ENCODE results near the gene ANKRD28. TPM values are rescaled to one million over a fixed set of nuclear protein-coding genes. Genes with fewer than 3 reads are reported as not detected.
A peak's percentile ranks its signal among the peaks of the same experiment; 100 is the strongest.

ANKRD28 gene
- total and polyA plus RNA-seq, 7 experiments from 2014 or later: 8.7 to 70.4 (median 28.5) TPM

GRCh38 chr3:15808679-15809310, 11.0 kb upstream of the ANKRD28 start:
- Mint-ChIP-seq H3K27ac (no peak overlapping the region), H3K4me1 (peaks cover 16 to 49% (median 36%) of the 10 kb centered on the region in 7 donors), H3K4me3 (no peak overlapping the region), H3K9me3 (peaks cover 0 to 3% (median 0%) of the 10 kb centered on the region in 11 donors), H3K36me3 (peaks cover 0 to 26% (median 0%) of the 10 kb centered on the region in 5 donors), H3K27me3 (no peaks in the 10 kb centered on the region)
- ChIA-PET POLR2A (no interaction called here), CTCF (interaction anchor here (1.7 kb wide), 1 partner anchor 180 kb away, joined by 4 read pairs; no protein-coding TSS in a partner anchor)
- intact Hi-C loops (cut with micrococcal nuclease): loop anchor here in 1 of 2 donors (1.0 kb wide), 1 partner anchor 8 kb away; no protein-coding TSS in a partner anchor
- DNase-seq (no peak), ATAC-seq (no peak)
- Histone ChIP-seq H3K27ac (ENCODE audit: low read depth, low read length) (no peak overlapping the region), H3K4me3 (ENCODE audit: low read length) (no peak overlapping the region), H3K9me3 (ENCODE audit: control insufficient read depth in 2 of 3, low read length in 3 of 3) (no peaks in the 10 kb centered on the region), H3K27me3 (ENCODE audit: control insufficient read depth in 2 of 2, insufficient read depth in 2 of 2, low read length in 2 of 2) (no peaks in the 10 kb centered on the region), H3K36me3 (ENCODE audit: control insufficient read depth in 2 of 3, insufficient read depth in 3 of 3, low read length in 3 of 3) (no peaks in the 10 kb centered on the region), H3K4me1 (ENCODE audit: control insufficient read depth in 2 of 2, insufficient read depth in 2 of 2, low read length in 2 of 2) (no peaks in the 10 kb centered on the region)

GRCh38 chr3:15805756-15806266, 8.0 kb upstream of the ANKRD28 start:
- peaks cover 0 to 9% (median 0%) of the 10 kb centered on the region in 11 donors for H3K9me3 Mint-ChIP-seq
- DNase-seq (no peak), ATAC-seq (peak; percentile 81)
- no peaks in the 10 kb centered on the region for H3K9me3 ChIP-seq (ENCODE audit: control insufficient read depth in 2 of 3, low read length in 3 of 3)
- no peaks in the 10 kb centered on the region for H3K36me3 ChIP-seq (ENCODE audit: control insufficient read depth in 2 of 3, insufficient read depth in 3 of 3, low read length in 3 of 3)
- intact Hi-C loops (cut with micrococcal nuclease): loop anchor here in 1 of 2 donors (1.0 kb wide), 1 partner anchor 9 kb away; the partner anchor contains the start of gene ANKRD28
- no peak overlapping the region for H3K27ac ChIP-seq (ENCODE audit: low read depth, low read length)
- POLR2A ChIA-PET: no interaction called here
- peaks cover 7 to 11% of the 10 kb centered on the region in 2 donors for H3K4me1 ChIP-seq (ENCODE audit: control insufficient read depth in 2 of 2, insufficient read depth in 2 of 2, low read length in 2 of 2)
- H3K4me3 Mint-ChIP-seq: no peak overlapping the region
- H3K27me3 ChIP-seq (ENCODE audit: control insufficient read depth in 2 of 2, insufficient read depth in 2 of 2, low read length in 2 of 2): no peaks in the 10 kb centered on the region
- peaks cover 0 to 40% (median 4%) of the 10 kb centered on the region in 5 donors for H3K36me3 Mint-ChIP-seq
- no peak overlapping the region for H3K27ac Mint-ChIP-seq
- no peaks in the 10 kb centered on the region for H3K27me3 Mint-ChIP-seq
- CTCF ChIA-PET: no interaction called here
- no peak overlapping the region for H3K4me3 ChIP-seq (ENCODE audit: low read length)
- peaks cover 34 to 67% (median 61%) of the 10 kb centered on the region in 7 donors for H3K4me1 Mint-ChIP-seq

GRCh38 chr3:15804553-15805095, 6.8 kb upstream of the ANKRD28 start:
- CTCF ChIA-PET: interaction anchor here (0.6 kb wide), 1 partner anchor 200 kb away, joined by 3 read pairs; no protein-coding TSS in a partner anchor
- Histone ChIP-seq H3K9me3 (ENCODE audit: control insufficient read depth in 2 of 3, low read length in 3 of 3) (no peaks in the 10 kb centered on the region), H3K27ac (ENCODE audit: low read depth, low read length) (no peak overlapping the region), H3K4me1 (ENCODE audit: control insufficient read depth in 2 of 2, insufficient read depth in 2 of 2, low read length in 2 of 2) (peaks cover 14 to 21% of the 10 kb centered on the region in 2 donors), H3K27me3 (ENCODE audit: control insufficient read depth in 2 of 2, insufficient read depth in 2 of 2, low read length in 2 of 2) (no peaks in the 10 kb centered on the region), H3K36me3 (ENCODE audit: control insufficient read depth in 2 of 3, insufficient read depth in 3 of 3, low read length in 3 of 3) (no peaks in the 10 kb centered on the region), H3K4me3 (ENCODE audit: low read length) (no peak overlapping the region)
- no peak for ATAC-seq
- peaks cover 36 to 72% (median 68%) of the 10 kb centered on the region in 7 donors for H3K4me1 Mint-ChIP-seq
- no peak for DNase-seq
- peaks cover 0 to 38% (median 4%) of the 10 kb centered on the region in 5 donors for H3K36me3 Mint-ChIP-seq
- intact Hi-C loops (cut with micrococcal nuclease): loop anchor here in 1 of 2 donors (1.0 kb wide), 1 partner anchor 7 kb away; the partner anchor contains the start of gene ANKRD28
- peak overlapping the region in 3 of 9 donors; percentile 13 to 77 (median 14) for H3K27ac Mint-ChIP-seq
- no peaks in the 10 kb centered on the region for H3K27me3 Mint-ChIP-seq
- H3K9me3 Mint-ChIP-seq: peaks cover 0 to 9% (median 0%) of the 10 kb centered on the region in 11 donors
- peak overlapping the region in 1 of 10 donors; percentile 46 for H3K4me3 Mint-ChIP-seq
- POLR2A ChIA-PET: no interaction called here

GRCh38 chr3:15803921-15804320, 6.1 kb upstream of the ANKRD28 start:
- H3K36me3 ChIP-seq (ENCODE audit: control insufficient read depth in 2 of 3, insufficient read depth in 3 of 3, low read length in 3 of 3): no peaks in the 10 kb centered on the region
- Mint-ChIP-seq H3K27ac (no peak overlapping the region), H3K4me1 (peaks cover 37 to 76% (median 69%) of the 10 kb centered on the region in 7 donors), H3K27me3 (no peaks in the 10 kb centered on the region), H3K9me3 (peaks cover 0 to 6% (median 0%) of the 10 kb centered on the region in 11 donors), H3K36me3 (peaks cover 0 to 35% (median 4%) of the 10 kb centered on the region in 5 donors), H3K4me3 (no peak overlapping the region)
- ATAC-seq (no peak), DNase-seq (no peak)
- no peaks in the 10 kb centered on the region for H3K27me3 ChIP-seq (ENCODE audit: control insufficient read depth in 2 of 2, insufficient read depth in 2 of 2, low read length in 2 of 2)
- no peak overlapping the region for H3K27ac ChIP-seq (ENCODE audit: low read depth, low read length)
- peaks cover 14 to 21% of the 10 kb centered on the region in 2 donors for H3K4me1 ChIP-seq (ENCODE audit: control insufficient read depth in 2 of 2, insufficient read depth in 2 of 2, low read length in 2 of 2)
- ChIA-PET POLR2A (no interaction called here), CTCF (no interaction called here)
- H3K4me3 ChIP-seq (ENCODE audit: low read length): no peak overlapping the region
- H3K9me3 ChIP-seq (ENCODE audit: control insufficient read depth in 2 of 3, low read length in 3 of 3): no peaks in the 10 kb centered on the region
- intact Hi-C loops (cut with micrococcal nuclease): no loop called here

GRCh38 chr3:15801298-15801697, 3.5 kb upstream of the ANKRD28 start:
- CTCF ChIA-PET: interaction anchor here (1.0 to 1.5 kb wide), 4 partner anchors 11 to 171 kb away, joined by 3 to 4 read pairs (median 3); no protein-coding TSS in a partner anchor
- Mint-ChIP-seq H3K36me3 (peaks cover 0 to 21% (median 4%) of the 10 kb centered on the region in 5 donors), H3K4me1 (peaks cover 44 to 94% (median 82%) of the 10 kb centered on the region in 7 donors), H3K4me3 (peak overlapping the region in 8 of 10 donors; percentile 17 to 49 (median 26)), H3K9me3 (peaks cover 0 to 6% (median 0%) of the 10 kb centered on the region in 11 donors), H3K27me3 (no peaks in the 10 kb centered on the region), H3K27ac (peak overlapping the region in 5 of 9 donors; percentile 14 to 84 (median 41))
- no peaks in the 10 kb centered on the region for H3K27me3 ChIP-seq (ENCODE audit: control insufficient read depth in 2 of 2, insufficient read depth in 2 of 2, low read length in 2 of 2)
- POLR2A ChIA-PET: no interaction called here
- H3K9me3 ChIP-seq (ENCODE audit: control insufficient read depth in 2 of 3, low read length in 3 of 3): no peaks in the 10 kb centered on the region
- DNase-seq (no peak), ATAC-seq (no peak)
- H3K4me1 ChIP-seq (ENCODE audit: control insufficient read depth in 2 of 2, insufficient read depth in 2 of 2, low read length in 2 of 2): peaks cover 26 to 33% of the 10 kb centered on the region in 2 donors
- no peaks in the 10 kb centered on the region for H3K36me3 ChIP-seq (ENCODE audit: control insufficient read depth in 2 of 3, insufficient read depth in 3 of 3, low read length in 3 of 3)
- intact Hi-C loops (cut with micrococcal nuclease): no loop called here
- no peak overlapping the region for H3K4me3 ChIP-seq (ENCODE audit: low read length)
- H3K27ac ChIP-seq (ENCODE audit: low read depth, low read length): no peak overlapping the region

- intact Hi-C loops (cut with micrococcal nuclease): loop anchor here in 1 of 2 donors (1.0 kb wide), 1 partner anchor 8 kb away; no protein-coding TSS in a partner anchor
- Mint-ChIP-seq H3K36me3 (peaks cover 0 to 19% (median 4%) of the 10 kb centered on the region in 5 donors), H3K9me3 (peaks cover 0 to 6% (median 0%) of the 10 kb centered on the region in 11 donors), H3K4me3 (peak overlapping the region in 5 of 10 donors; percentile 17 to 30 (median 22)), H3K27me3 (no peaks in the 10 kb centered on the region), H3K27ac (peak overlapping the region in 5 of 9 donors; percentile 14 to 84 (median 39)), H3K4me1 (peaks cover 44 to 94% (median 79%) of the 10 kb centered on the region in 7 donors)
- H3K4me1 ChIP-seq (ENCODE audit: control insufficient read depth in 2 of 2, insufficient read depth in 2 of 2, low read length in 2 of 2): peaks cover 26 to 33% of the 10 kb centered on the region in 2 donors
- no peaks in the 10 kb centered on the region for H3K36me3 ChIP-seq (ENCODE audit: control insufficient read depth in 2 of 3, insufficient read depth in 3 of 3, low read length in 3 of 3)
- no peaks in the 10 kb centered on the region for H3K9me3 ChIP-seq (ENCODE audit: control insufficient read depth in 2 of 3, low read length in 3 of 3)
- no peak overlapping the region for H3K27ac ChIP-seq (ENCODE audit: low read depth, low read length)
- ATAC-seq (no peak), DNase-seq (no peak)
- POLR2A ChIA-PET: no interaction called here
- no peak overlapping the region for H3K4me3 ChIP-seq (ENCODE audit: low read length)
- CTCF ChIA-PET: interaction anchor here (1.0 to 1.5 kb wide), 2 partner anchors 11 to 170 kb away, joined by 3 to 4 read pairs; no protein-coding TSS in a partner anchor
- no peaks in the 10 kb centered on the region for H3K27me3 ChIP-seq (ENCODE audit: control insufficient read depth in 2 of 2, insufficient read depth in 2 of 2, low read length in 2 of 2)
Measured at GRCh38 chr3:15800780-15801179, 3.0 kb upstream of the ANKRD28 start.

Measured in naive thymus-derived CD4-positive, alpha-beta T cell (primary cell).